Spleen (tissue), 11 donors: ENCODE results near the gene GJC2. TPM values are rescaled to one million over a fixed set of nuclear protein-coding genes. Genes with fewer than 3 reads are reported as not detected.

Experiments used
- DNase-seq: peaks from one replicate; pipeline ENCODE4 v3.0.0-alpha.2; 2020
- H3K27ac ChIP-seq, 8 donors: fragments of 200-600 bp; sonication (generic) in 7 of 8; 1 replicate in 4 of 8; 2 replicates in 4 of 8; pipeline versions ENCODE4 v1.5.0 to v1.8.0; 2016 to 2021; ENCODE audit warnings: inconsistent platforms in 4 of 8, mild to moderate bottlenecking in 4 of 8, moderate library complexity in 1 of 8
- H3K27me3 ChIP-seq, 7 donors: fragments of 200-600 bp; sonication (generic) in 6 of 7; replicated peaks in 1 of 7; 1 replicate in 4 of 7; 2 replicates in 3 of 7; pipeline versions ENCODE4 v1.5.0 to v1.8.0; 2016 to 2021; ENCODE audit warnings: inconsistent platforms in 3 of 7, mild to moderate bottlenecking in 1 of 7
- H3K36me3 ChIP-seq, 6 donors: fragments of 200-600 bp; sonication (generic) in 5 of 6; 1 replicate in 4 of 6; 2 replicates in 2 of 6; pipeline versions ENCODE4 v1.5.0 to v1.8.0; 2016 to 2021; ENCODE audit warnings: inconsistent platforms in 2 of 6
- H3K4me1 ChIP-seq, 6 donors: fragments of 200-600 bp; sonication (generic) in 5 of 6; 1 replicate in 3 of 6; 2 replicates in 3 of 6; pipeline versions ENCODE4 v1.5.0 to v1.8.0; 2016 to 2021; ENCODE audit warnings: inconsistent platforms in 3 of 6
- H3K4me3 ChIP-seq, 8 donors: fragments of 200-600 bp; sonication (generic) in 7 of 8; 1 replicate in 4 of 8; 2 replicates in 4 of 8; pipeline versions ENCODE4 v1.5.0 to v1.8.0; 2016 to 2021; ENCODE audit warnings: inconsistent platforms in 4 of 8, mild to moderate bottlenecking in 4 of 8, moderate library complexity in 2 of 8
- H3K9me3 ChIP-seq, 8 donors: fragments of 200-600 bp; sonication (generic) in 7 of 8; 1 replicate in 4 of 8; 2 replicates in 4 of 8; pipeline versions ENCODE4 v1.5.0 to v1.8.0; 2016 to 2021; ENCODE audit warnings: inconsistent platforms in 4 of 8
- POLR2A ChIP-seq, 3 donors: fragments of 450-650 bp; IDR thresholded peaks; one replicate each; pipeline ENCODE4 v1.5.1; 2017; ENCODE audit warnings: antibody characterized with exemption in 3 of 3, mild to moderate bottlenecking in 1 of 3
- POLR2AphosphoS5 ChIP-seq, 3 donors: sonication (generic); formaldehyde crosslinking; IDR thresholded peaks; one replicate each; pipeline ENCODE4 v1.5.1; 2017; ENCODE audit warnings: antibody characterized with exemption in 3 of 3
- WGBS, 5 donors: extraction: QIAGEN DNeasy Blood & Tissue Kit in 3 of 5; methylation state at CpG; one replicate each; pipeline versions ENCODE4 v1.1.5 to v1.1.7; 2013 to 2018; 5-methylcytosine and 5-hydroxymethylcytosine counted together
- intact Hi-C: fragments of 100-400 bp; cut with DNase I; formaldehyde crosslinking; loops from one replicate; pipeline ENCODE4 v1.15.0; 2023; ENCODE audit warnings: low total_unique reads
- polyA plus RNA-seq, 3 donors: library from polyadenylated mRNA; stranded (reverse); fragments of 200-250 nt; gene quantifications; one replicate each; pipeline ENCODE4 v1.2.1, GENCODE V29; 2013
- total RNA-seq, 7 donors: library from RNA; depleted of rRNA in 3 of 7; stranded (reverse); fragments of >200 nt in 3 of 7; fragmentation: NEBNext Ultra II Directional in 4 of 7; extraction: Animal tissue kit (Norgen Biotek cat#: 25700) in 4 of 7; gene quantifications; one replicate each; pipeline versions ENCODE4 v1.1.0 to v1.2.1, GENCODE V29; 2016 to 2021
- TF ChIP-seq, protein P1 (sequence below), 11 experiments: fragments of 200-600 bp in 7 of 11; fragments of 450-650 bp in 4 of 11; sonication (generic) in 4 of 11; IDR thresholded peaks in 8 of 11; conservative IDR thresholded peaks in 3 of 11; 1 replicate in 7 of 11; 2 replicates in 4 of 11; pipeline versions ENCODE4 v1.4.0 to v1.8.0; 2016 to 2021; ENCODE audit warnings: antibody characterized with exemption in 11 of 11, inconsistent platforms in 4 of 11, mild to moderate bottlenecking in 1 of 11
- donor health status: healthy with polysubstance abuse.
- donor health status: DM: no; HTN: no; CAD: no; lungs with moderate emphysema.
- donor health status: DM: no; HTN: no; CAD: no.
- donor health status: Bipolar disorder and iron deficiency.
- donor health status: healthy.
- donor health status: DM: no; HTN: no; CAD: no.
- donor health status: DM: yes; HTN: yes; CAD: no.

GJC2 gene
- total and polyA plus RNA-seq, 10 donors: 0.35 to 3.5 (median 1.3) TPM

DNA sequence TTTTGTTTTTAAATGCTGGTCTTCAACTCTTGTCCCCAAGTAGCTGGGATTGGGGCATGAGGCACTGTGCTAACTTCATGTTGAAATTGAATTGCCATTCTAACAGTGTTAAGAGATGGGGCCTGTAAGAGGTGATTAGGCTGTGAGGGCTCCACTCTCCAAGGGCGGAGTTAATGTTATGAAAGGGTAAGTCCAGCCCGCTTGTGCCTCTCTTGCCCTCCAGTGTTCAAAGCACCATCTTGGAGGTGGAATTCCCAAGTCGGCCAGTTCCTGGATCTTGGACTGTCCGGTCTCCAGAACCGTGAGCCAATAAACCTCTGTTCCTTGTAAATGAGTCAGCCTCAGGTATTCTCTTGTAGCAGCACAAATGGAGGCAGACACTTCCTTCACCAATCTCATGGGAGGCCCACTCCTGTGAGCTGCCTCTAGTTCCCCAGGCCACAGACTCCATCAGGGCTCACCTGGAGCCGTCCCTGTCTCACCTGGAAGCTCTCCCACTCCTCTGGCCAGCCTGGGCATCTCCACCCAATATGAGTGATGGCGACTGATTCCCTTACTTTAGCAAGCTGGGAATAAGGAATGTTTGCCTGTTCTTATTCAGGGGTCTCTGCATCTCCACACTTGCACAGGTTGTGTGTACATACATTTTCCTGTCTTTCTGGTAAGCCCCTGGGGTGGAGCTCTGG, 31.4 kb downstream of the GJC2 start:
- DNase-seq: peak; percentile 37
- peaks cover 0 to 9% (median 0%) of the 10 kb centered on the region in 6 donors for H3K36me3 ChIP-seq
- TF ChIP-seq POLR2A (IDR thresholded peaks at IDR 0.05) (no peak), POLR2AphosphoS5 (IDR thresholded peaks at IDR 0.05) (no peak)
- TF ChIP-seq, protein P1, sequence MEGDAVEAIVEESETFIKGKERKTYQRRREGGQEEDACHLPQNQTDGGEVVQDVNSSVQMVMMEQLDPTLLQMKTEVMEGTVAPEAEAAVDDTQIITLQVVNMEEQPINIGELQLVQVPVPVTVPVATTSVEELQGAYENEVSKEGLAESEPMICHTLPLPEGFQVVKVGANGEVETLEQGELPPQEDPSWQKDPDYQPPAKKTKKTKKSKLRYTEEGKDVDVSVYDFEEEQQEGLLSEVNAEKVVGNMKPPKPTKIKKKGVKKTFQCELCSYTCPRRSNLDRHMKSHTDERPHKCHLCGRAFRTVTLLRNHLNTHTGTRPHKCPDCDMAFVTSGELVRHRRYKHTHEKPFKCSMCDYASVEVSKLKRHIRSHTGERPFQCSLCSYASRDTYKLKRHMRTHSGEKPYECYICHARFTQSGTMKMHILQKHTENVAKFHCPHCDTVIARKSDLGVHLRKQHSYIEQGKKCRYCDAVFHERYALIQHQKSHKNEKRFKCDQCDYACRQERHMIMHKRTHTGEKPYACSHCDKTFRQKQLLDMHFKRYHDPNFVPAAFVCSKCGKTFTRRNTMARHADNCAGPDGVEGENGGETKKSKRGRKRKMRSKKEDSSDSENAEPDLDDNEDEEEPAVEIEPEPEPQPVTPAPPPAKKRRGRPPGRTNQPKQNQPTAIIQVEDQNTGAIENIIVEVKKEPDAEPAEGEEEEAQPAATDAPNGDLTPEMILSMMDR (IDR thresholded peaks at IDR 0.05 in 8 of 11, conservative IDR thresholded peaks at IDR 0.05 in 3 of 11): no peak
- H3K27ac ChIP-seq: no peak overlapping the region
- peaks cover 0 to 28% (median 8%) of the 10 kb centered on the region in 6 donors for H3K4me1 ChIP-seq
- no peaks in the 10 kb centered on the region for H3K9me3 ChIP-seq
- H3K4me3 ChIP-seq: no peak overlapping the region
- intact Hi-C loops: no loop called here
- H3K27me3 ChIP-seq: no peaks in the 10 kb centered on the region
- 94 to 99% (median 96%) methylated on average over 7 of the region's 7 CpGs for WGBS, 5 donors

DNA sequence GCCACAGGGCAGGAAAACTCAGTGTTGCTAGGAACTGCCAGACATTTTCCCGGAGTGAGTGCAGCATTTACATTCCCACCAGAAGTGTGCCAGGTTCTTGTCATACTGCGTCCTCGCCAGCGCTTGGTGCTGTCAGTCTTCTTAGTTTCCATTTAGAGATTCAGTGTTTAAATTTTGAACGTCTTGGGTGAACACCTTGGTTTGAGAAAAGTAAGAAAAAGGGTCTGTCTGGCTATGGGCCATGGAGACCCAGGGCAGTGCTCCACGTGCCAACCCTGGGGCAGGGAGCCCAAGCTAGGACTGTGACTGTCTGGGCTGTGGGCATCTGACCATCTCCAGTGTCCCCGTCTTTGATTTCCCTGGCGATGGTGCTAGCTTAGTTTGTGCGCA, 31.9 kb downstream of the GJC2 start:
- intact Hi-C loops: no loop called here
- Histone ChIP-seq H3K4me3 (no peak overlapping the region), H3K36me3 (peaks cover 0 to 3% (median 0%) of the 10 kb centered on the region in 6 donors), H3K27me3 (no peaks in the 10 kb centered on the region), H3K4me1 (peaks cover 0 to 26% (median 11%) of the 10 kb centered on the region in 6 donors), H3K27ac (no peak overlapping the region), H3K9me3 (no peaks in the 10 kb centered on the region)
- TF ChIP-seq POLR2A (IDR thresholded peaks at IDR 0.05) (no peak), POLR2AphosphoS5 (IDR thresholded peaks at IDR 0.05) (no peak)
- TF ChIP-seq, protein P1 (IDR thresholded peaks at IDR 0.05 in 8 of 11, conservative IDR thresholded peaks at IDR 0.05 in 3 of 11): no peak
- 88 to 95% (median 93%) methylated on average over 9 of the region's 9 CpGs for WGBS, 5 donors
- DNase-seq: peak; percentile 47

GRCh38 chr1:228182296-228183030, 32.7 kb downstream of the GJC2 start:
- Histone ChIP-seq H3K9me3 (no peaks in the 10 kb centered on the region), H3K27me3 (no peaks in the 10 kb centered on the region), H3K36me3 (peaks cover 0 to 3% (median 0%) of the 10 kb centered on the region in 6 donors), H3K27ac (no peak overlapping the region), H3K4me1 (peaks cover 0 to 20% (median 8%) of the 10 kb centered on the region in 6 donors), H3K4me3 (no peak overlapping the region)
- TF ChIP-seq, protein P1 (IDR thresholded peaks at IDR 0.05 in 8 of 11, conservative IDR thresholded peaks at IDR 0.05 in 3 of 11): no peak
- TF ChIP-seq POLR2AphosphoS5 (IDR thresholded peaks at IDR 0.05): no peak
- TF ChIP-seq POLR2A (IDR thresholded peaks at IDR 0.05): no peak
- 83 to 87% (median 85%) methylated on average over 24 to 32 of the region's 32 CpGs for WGBS, 5 donors
- peak; percentile 41 for DNase-seq
- intact Hi-C loops: no loop called here

GRCh38 chr1:228184152-228184551, 34.4 kb downstream of the GJC2 start:
- Histone ChIP-seq H3K4me3 (no peak overlapping the region), H3K27me3 (no peaks in the 10 kb centered on the region), H3K36me3 (peaks cover 0 to 3% (median 0%) of the 10 kb centered on the region in 6 donors), H3K9me3 (peaks cover 0 to 8% (median 0%) of the 10 kb centered on the region in 8 donors), H3K27ac (no peak overlapping the region), H3K4me1 (peaks cover 0 to 8% (median 3%) of the 10 kb centered on the region in 6 donors)
- intact Hi-C loops: no loop called here
- WGBS, 5 donors: 84 to 94% (median 92%) methylated on average over 7 of the region's 7 CpGs
- TF ChIP-seq POLR2AphosphoS5 (IDR thresholded peaks at IDR 0.05): no peak
- TF ChIP-seq POLR2A (IDR thresholded peaks at IDR 0.05): no peak
- TF ChIP-seq, protein P1 (IDR thresholded peaks at IDR 0.05 in 8 of 11, conservative IDR thresholded peaks at IDR 0.05 in 3 of 11): no peak
- DNase-seq: peak; percentile 36
